Trophoblast cell (in vitro differentiated cells and primary cell): ENCODE measurements around the gene ANK2.

Experiments
- DNase-seq, 2 donors: peaks; one replicate each; pipeline ENCODE4 v3.0.0-alpha.2; 2016
- H2AFZ ChIP-seq: 2 replicates; pipeline ENCODE4 v1.6.1; 2013; ENCODE audit warnings: low read length, moderate library complexity, mild to moderate bottlenecking; ENCODE audit not compliant: insufficient read depth, poor library complexity
- H2AK5ac ChIP-seq: 2 replicates; pipeline ENCODE4 v1.6.1; 2013; ENCODE audit warnings: mild to moderate bottlenecking, low read length
- H2BK120ac ChIP-seq: 2 replicates; pipeline ENCODE4 v1.6.1; 2013; ENCODE audit warnings: low read length, mild to moderate bottlenecking, moderate library complexity; ENCODE audit not compliant: insufficient read depth, poor library complexity
- H2BK12ac ChIP-seq: 2 replicates; pipeline ENCODE4 v1.6.1; 2013; ENCODE audit warnings: mild to moderate bottlenecking, low read length, moderate library complexity
- H2BK5ac ChIP-seq: 2 replicates; pipeline ENCODE4 v1.6.1; 2013; ENCODE audit warnings: low read length, low read depth, moderate library complexity, mild to moderate bottlenecking; ENCODE audit not compliant: poor library complexity
- H3K14ac ChIP-seq: 2 replicates; pipeline ENCODE4 v1.6.1; 2013; ENCODE audit warnings: mild to moderate bottlenecking, low read length
- H3K18ac ChIP-seq: 2 replicates; pipeline ENCODE4 v1.6.1; 2013; ENCODE audit warnings: mild to moderate bottlenecking, low read length
- H3K23ac ChIP-seq: 2 replicates; pipeline ENCODE4 v1.6.1; 2013; ENCODE audit warnings: low read length
- H3K27ac ChIP-seq: 2 replicates; pipeline ENCODE4 v1.5.1; 2013; ENCODE audit warnings: low read depth, mild to moderate bottlenecking, inconsistent platforms, low read length, moderate library complexity
- H3K27me3 ChIP-seq: 2 replicates; pipeline ENCODE4 v1.6.1; 2013; ENCODE audit warnings: inconsistent platforms, mild to moderate bottlenecking, low read length, moderate library complexity; ENCODE audit not compliant: insufficient read depth
- H3K36me3 ChIP-seq, 2 experiments: 1 replicate in 1 of 2; 2 replicates in 1 of 2; pipeline ENCODE4 v1.6.1; 2013; ENCODE audit warnings: low read length in 2 of 2, mild to moderate bottlenecking in 2 of 2, moderate library complexity in 1 of 2; ENCODE audit not compliant: insufficient read depth in 2 of 2, control insufficient read depth in 1 of 2
- H3K4ac ChIP-seq: 2 replicates; pipeline ENCODE4 v1.6.1; 2013; ENCODE audit warnings: low read depth, mild to moderate bottlenecking, low read length, moderate library complexity
- H3K4me1 ChIP-seq, 2 experiments: 1 replicate in 1 of 2; 2 replicates in 1 of 2; pipeline ENCODE4 v1.6.1; 2013; ENCODE audit warnings: low read length in 2 of 2, mild to moderate bottlenecking in 2 of 2, moderate library complexity in 1 of 2; ENCODE audit not compliant: insufficient read depth in 2 of 2, control insufficient read depth in 1 of 2
- H3K4me2 ChIP-seq: 2 replicates; pipeline ENCODE4 v1.6.1; 2013; ENCODE audit warnings: inconsistent platforms, mild to moderate bottlenecking, low read length, moderate library complexity
- H3K4me3 ChIP-seq: 2 replicates; pipeline ENCODE4 v1.5.1; 2013; ENCODE audit warnings: mild to moderate bottlenecking, low read depth, low read length, inconsistent platforms
- H3K79me1 ChIP-seq: one replicate; pipeline ENCODE4 v1.6.1; 2013; ENCODE audit warnings: low read length
- H3K79me2 ChIP-seq: 2 replicates; pipeline ENCODE4 v1.6.1; 2013; ENCODE audit warnings: low read length, mild to moderate bottlenecking; ENCODE audit not compliant: control insufficient read depth, insufficient read depth, poor library complexity
- H3K9ac ChIP-seq: 2 replicates; pipeline ENCODE4 v1.6.1; 2013; ENCODE audit warnings: mild to moderate bottlenecking, low read length
- H3K9me3 ChIP-seq: 2 replicates; pipeline ENCODE4 v1.6.1; 2013; ENCODE audit warnings: low read depth, mild to moderate bottlenecking, control low read depth, inconsistent platforms, low read length; ENCODE audit not compliant: insufficient read depth
- H4K12ac ChIP-seq: 2 replicates; pipeline ENCODE4 v1.6.1; 2013; ENCODE audit warnings: low read depth, mild to moderate bottlenecking, low read length, moderate library complexity
- H4K8ac ChIP-seq: 2 replicates; pipeline ENCODE4 v1.6.1; 2013; ENCODE audit warnings: low read depth, mild to moderate bottlenecking, low read length, moderate library complexity
- H4K91ac ChIP-seq: one replicate; pipeline ENCODE4 v1.6.1; 2013; ENCODE audit warnings: low read depth, mild to moderate bottlenecking, low read length, moderate library complexity
- WGBS: extraction: QIAGEN DNeasy Blood & Tissue Kit; methylation state at CpG from one replicate; pipeline ENCODE4 v1.1.7; 2013; ENCODE audit warnings: missing lambda C conversion rate; ENCODE audit not compliant: insufficient read length, insufficient coverage; ENCODE audit errors: extremely low coverage; 5-methylcytosine and 5-hydroxymethylcytosine counted together

ANK2 gene

GRCh38 chr4:113173126-113173792, 123.8 kb downstream of the ANK2 start:
- H3K18ac ChIP-seq = no peak overlapping the region
- no CpG with 5 or more reads among the region's 5 CpGs for WGBS

DNA sequence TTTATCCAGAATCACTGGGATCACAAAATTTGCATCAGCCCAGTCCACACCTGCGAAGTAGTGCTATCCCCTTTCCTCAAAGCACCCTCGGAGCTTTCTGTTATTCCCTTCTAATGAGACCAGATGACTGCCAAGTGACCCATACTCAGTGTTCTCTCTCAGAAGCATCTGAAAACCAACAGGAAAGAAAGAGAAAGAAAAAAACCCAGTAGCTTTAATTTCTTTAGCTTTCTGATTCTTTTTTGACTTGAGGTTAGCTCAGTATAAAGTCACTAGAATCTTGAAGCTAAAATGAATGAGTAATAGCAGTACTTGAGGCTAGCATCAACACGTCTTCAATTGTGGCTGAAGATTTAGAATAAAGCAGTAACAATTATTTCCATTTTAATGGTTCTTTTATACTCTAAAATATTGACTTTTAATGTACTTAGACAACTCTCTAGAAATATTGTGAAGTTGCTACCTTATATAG, 124.4 kb downstream of the ANK2 start:
- H3K14ac ChIP-seq = no peak overlapping the region
- H3K79me2 ChIP-seq = no peaks in the 10 kb centered on the region
- no peaks in the 10 kb centered on the region for H3K27me3 ChIP-seq
- H3K27ac ChIP-seq = no peak overlapping the region
- no peak overlapping the region for H3K9ac ChIP-seq
- H3K9me3 ChIP-seq = no peaks in the 10 kb centered on the region
- H2AK5ac ChIP-seq = no peak overlapping the region
- no peak overlapping the region for H3K18ac ChIP-seq
- no CpG with 5 or more reads among the region's 3 CpGs for whole genome bisulfite sequencing
- no peak overlapping the region for H2BK120ac ChIP-seq
- no peak overlapping the region for H3K4me3 ChIP-seq
- H4K12ac ChIP-seq = no peak overlapping the region
- H2BK5ac ChIP-seq = no peak overlapping the region
- no peaks in the 10 kb centered on the region for H3K36me3 ChIP-seq
- H2BK12ac ChIP-seq = no peak overlapping the region
- H3K4ac ChIP-seq = no peak overlapping the region
- DNase-seq = no peak
- no peaks in the 10 kb centered on the region for H3K79me1 ChIP-seq
- no peak overlapping the region for H3K4me2 ChIP-seq
- H3K4me1 ChIP-seq = no peaks in the 10 kb centered on the region
- no peak overlapping the region for H3K23ac ChIP-seq
- no peak overlapping the region for H4K8ac ChIP-seq
- no peak overlapping the region for H2AFZ ChIP-seq
- no peak overlapping the region for H4K91ac ChIP-seq

More at GRCh38 chr4:113173126-113173792, 123.8 kb downstream of the ANK2 start:
- no peak overlapping the region for H3K27ac ChIP-seq
- H4K8ac ChIP-seq = no peak overlapping the region
- H3K4me1 ChIP-seq = no peaks in the 10 kb centered on the region
- no peak overlapping the region for H4K91ac ChIP-seq
- H4K12ac ChIP-seq = no peak overlapping the region
- no peak overlapping the region for H3K14ac ChIP-seq
- H2BK5ac ChIP-seq = no peak overlapping the region
- DNase-seq = no peak
- no peak overlapping the region for H3K4ac ChIP-seq
- H3K79me2 ChIP-seq = no peaks in the 10 kb centered on the region
- no peak overlapping the region for H2BK12ac ChIP-seq
- H3K4me3 ChIP-seq = no peak overlapping the region
- no peak overlapping the region for H3K4me2 ChIP-seq
- no peak overlapping the region for H2AFZ ChIP-seq
- H3K9me3 ChIP-seq = no peaks in the 10 kb centered on the region
- no peak overlapping the region for H2BK120ac ChIP-seq
- H3K23ac ChIP-seq = no peak overlapping the region
- no peaks in the 10 kb centered on the region for H3K36me3 ChIP-seq
- H3K79me1 ChIP-seq = no peaks in the 10 kb centered on the region
- no peak overlapping the region for H2AK5ac ChIP-seq
- H3K9ac ChIP-seq = no peak overlapping the region
- H3K27me3 ChIP-seq = no peaks in the 10 kb centered on the region

DNA sequence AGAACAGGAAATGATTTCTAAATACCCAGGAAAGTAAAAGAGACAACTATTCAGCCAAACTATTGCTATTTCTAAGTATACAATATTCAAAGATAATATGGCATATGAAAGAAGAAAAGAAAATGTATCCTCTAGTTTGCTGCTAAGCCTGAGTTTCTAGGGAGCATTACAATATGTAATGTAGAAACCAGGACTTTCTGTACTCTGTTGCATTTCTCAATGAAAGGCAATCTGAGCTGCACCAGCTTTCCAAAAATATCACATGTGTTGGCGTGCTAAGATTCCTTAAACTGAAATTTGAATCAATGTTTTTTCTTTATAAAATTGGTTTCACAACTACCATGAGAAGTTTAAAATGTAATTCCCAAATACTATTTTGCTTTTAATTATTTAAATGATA, 129.6 kb downstream of the ANK2 start:
- Histone ChIP-seq H3K36me3 (no peaks in the 10 kb centered on the region), H2AFZ (no peak overlapping the region), H4K12ac (no peak overlapping the region), H4K8ac (no peak overlapping the region), H2BK12ac (no peak overlapping the region), H2AK5ac (no peak overlapping the region), H2BK120ac (no peak overlapping the region), H3K4me2 (no peak overlapping the region), H3K9ac (no peak overlapping the region), H3K18ac (no peak overlapping the region), H3K27ac (no peak overlapping the region), H3K79me2 (no peaks in the 10 kb centered on the region), H3K79me1 (no peaks in the 10 kb centered on the region), H4K91ac (no peak overlapping the region), H2BK5ac (no peak overlapping the region), H3K4ac (no peak overlapping the region), H3K14ac (no peak overlapping the region), H3K9me3 (no peaks in the 10 kb centered on the region), H3K23ac (no peak overlapping the region), H3K27me3 (no peaks in the 10 kb centered on the region), H3K4me3 (no peak overlapping the region), H3K4me1 (no peaks in the 10 kb centered on the region)
- no CpG with 5 or more reads among the region's 1 CpG for WGBS
- DNase-seq = no peak

DNA sequence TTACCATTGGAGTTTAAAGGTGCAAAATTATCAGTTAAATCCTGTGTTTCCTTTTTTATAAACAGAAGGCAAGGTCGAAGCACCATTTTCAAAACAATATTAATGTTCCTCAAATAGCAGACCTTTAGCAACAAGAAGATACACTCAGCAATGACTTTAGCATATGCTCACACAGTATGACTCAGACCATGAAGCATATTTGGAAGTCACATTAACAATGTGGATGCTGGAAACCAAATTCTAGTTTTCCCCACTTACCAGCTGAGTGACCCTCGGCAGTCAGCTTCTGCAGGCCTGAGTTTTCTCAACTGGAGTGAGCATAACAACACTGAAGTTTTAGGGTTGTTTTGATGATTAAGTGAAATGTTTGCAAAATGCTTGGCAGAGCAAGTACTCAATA, 130.5 kb downstream of the ANK2 start:
- Histone ChIP-seq H3K18ac (no peak overlapping the region), H2BK5ac (no peak overlapping the region), H3K27ac (no peak overlapping the region), H3K23ac (no peak overlapping the region), H2AK5ac (no peak overlapping the region), H3K79me2 (no peaks in the 10 kb centered on the region), H2BK12ac (no peak overlapping the region), H3K9ac (no peak overlapping the region), H3K4me2 (no peak overlapping the region), H3K36me3 (no peaks in the 10 kb centered on the region), H3K14ac (no peak overlapping the region), H2BK120ac (no peak overlapping the region), H4K91ac (no peak overlapping the region), H3K4me3 (no peak overlapping the region), H4K12ac (no peak overlapping the region), H3K4me1 (no peaks in the 10 kb centered on the region), H3K9me3 (no peaks in the 10 kb centered on the region), H3K79me1 (no peaks in the 10 kb centered on the region), H4K8ac (no peak overlapping the region), H3K27me3 (no peaks in the 10 kb centered on the region), H3K4ac (no peak overlapping the region), H2AFZ (no peak overlapping the region)
- no CpG with 5 or more reads among the region's 2 CpGs for WGBS
- DNase-seq = no peak
